ENCODE measurements around the gene ITPKB.

- TF ChIP-seq POLR2AphosphoS5 (IDR thresholded peaks at IDR 0.05; ENCODE audit: low read depth, low read length) (no peak), POLR2A (IDR thresholded peaks at IDR 0.05; ENCODE audit: low read depth, low read length) (no peak), SPI1 (IDR thresholded peaks at IDR 0.05; ENCODE audit: low read depth, low read length) (no peak)
Observed at GRCh38 chr1:226619031-226619430, 120.1 kb downstream of the ITPKB start.

Data from GM12891 (cell line).